Glomerular visceral epithelial cell (primary cell): ENCODE data around the gene PLCB1.
"Not testable (repeated sequence)": the region's sequence is repeated elsewhere in the genome, so short reads cannot be mapped to it uniquely, and the experiment has no call there.

Experiments used
- DNase-seq: peaks from one replicate; pipeline ENCODE4 v3.0.0-alpha.2; 2016; ENCODE audit errors: extremely low spot score

Gene PLCB1

GRCh38 chr20:8368670-8369069, 236.6 kb downstream of the PLCB1 start:
- DNase-seq = no peak

- no peak for DNase-seq
These were observed 237.2 kb downstream of the PLCB1 start for GRCh38 chr20:8369311-8369710.

- DNase-seq = no peak
These were observed 238.7 kb downstream of the PLCB1 start for GRCh38 chr20:8370774-8371173.

- DNase-seq = no peak
These were observed 240.8 kb downstream of the PLCB1 start for GRCh38 chr20:8372824-8373380.

- no peak for DNase-seq
These were observed 241.5 kb downstream of the PLCB1 start for GRCh38 chr20:8373579-8373978.

- no peak for DNase-seq
These were observed 243.8 kb downstream of the PLCB1 start for GRCh38 chr20:8375898-8376297.

- no peak for DNase-seq
These were observed 244.9 kb downstream of the PLCB1 start for GRCh38 chr20:8376940-8377339.

- DNase-seq = not testable (repeated sequence)
These were observed 247.1 kb downstream of the PLCB1 start for GRCh38 chr20:8379125-8379524.

GRCh38 chr20:8385247-8385646, 253.2 kb downstream of the PLCB1 start:
- DNase-seq = no peak

- DNase-seq = no peak
These were observed 254.9 kb downstream of the PLCB1 start for GRCh38 chr20:8386991-8387390.

GRCh38 chr20:8388141-8388540, 256.1 kb downstream of the PLCB1 start:
- no peak for DNase-seq

- DNase-seq = no peak
These were observed 256.6 kb downstream of the PLCB1 start for GRCh38 chr20:8388707-8389106.

GRCh38 chr20:8389381-8390036, 257.4 kb downstream of the PLCB1 start:
- peak; percentile 40 for DNase-seq

GRCh38 chr20:8390037-8390433, 258.0 kb downstream of the PLCB1 start:
- no peak for DNase-seq

- no peak for DNase-seq
These were observed 258.4 kb downstream of the PLCB1 start for GRCh38 chr20:8390500-8390899.

GRCh38 chr20:8393381-8393780, 261.3 kb downstream of the PLCB1 start:
- no peak for DNase-seq

- DNase-seq = no peak
These were observed 262.4 kb downstream of the PLCB1 start for GRCh38 chr20:8394308-8394945.

GRCh38 chr20:8395956-8396355, 263.9 kb downstream of the PLCB1 start:
- no peak for DNase-seq

- no peak for DNase-seq
These were observed 266.4 kb downstream of the PLCB1 start for GRCh38 chr20:8398263-8399051.

GRCh38 chr20:8399947-8400346, 267.9 kb downstream of the PLCB1 start:
- DNase-seq = no peak

- DNase-seq = no peak
These were observed 268.4 kb downstream of the PLCB1 start for GRCh38 chr20:8400486-8400885.

GRCh38 chr20:8401556-8401955, 269.5 kb downstream of the PLCB1 start:
- no peak for DNase-seq

- DNase-seq = no peak
These were observed 270.7 kb downstream of the PLCB1 start for GRCh38 chr20:8402798-8403197.
